HepG2 (cell line): ENCODE measurements around the gene RBM19.

Source experiments
- CBX2 ChIP-seq, 2 experiments: fragments of 200-600 bp in 1 of 2; sonication (generic); formaldehyde crosslinking in 1 of 2; IDR thresholded peaks; 2 replicates each; pipeline versions ENCODE4 v1.7.0 to v1.8.1; 2018 to 2022; ENCODE audit warnings: low read depth in 2 of 2, low read length in 1 of 2, mild to moderate bottlenecking in 1 of 2, missing genetic modification reagents in 1 of 2
- GATAD2A ChIP-seq: IDR thresholded peaks from 2 replicates; pipeline ENCODE4 v1.6.1; 2016
- RBM22 ChIP-seq: fragments of 200-400 bp; formaldehyde crosslinking; optimal IDR thresholded peaks from 2 replicates; pipeline ENCODE3; 2017; ENCODE audit warnings: mild to moderate bottlenecking, low read length, moderate library complexity
- ZMYM3 ChIP-seq: sonication (generic); formaldehyde crosslinking; IDR thresholded peaks from 2 replicates; pipeline ENCODE4 v1.5.1; 2020; ENCODE audit warnings: mild to moderate bottlenecking, missing genetic modification reagents

GRCh38 chr12:113840401-113841042, 125.6 kb downstream of the RBM19 start:
- TF ChIP-seq GATAD2A (CRISPR knock-in tag) (no peak), ZMYM3 (CRISPR knock-in tag) (no peak), CBX2 (IDR thresholded peaks at IDR 0.05; ENCODE audit: low read depth, low read length) (no peak), CBX2 (CRISPR knock-in tag; IDR thresholded peaks at IDR 0.05; ENCODE audit: low read depth) (no peak), RBM22 (no peak)
